SK-N-SH (cell line): ENCODE results near the gene ZNF148.

Source experiments
- EP300 ChIP-seq, 2 experiments: IDR thresholded peaks; 2 replicates each; pipeline versions ENCODE4 v1.4.0 to v1.6.1; 2012; ENCODE audit warnings: borderline replicate concordance in 1 of 2, low read depth in 1 of 2, low read length in 1 of 2
- FOXM1 ChIP-seq: IDR thresholded peaks from 2 replicates; pipeline ENCODE4 v1.4.0; 2012; ENCODE audit warnings: low read depth, mild to moderate bottlenecking
- POLR2AphosphoS5 ChIP-seq: IDR thresholded peaks from 2 replicates; pipeline ENCODE4 v1.6.1; 2012; ENCODE audit warnings: low read depth, low read length
- ZBTB33 ChIP-seq: IDR thresholded peaks from 2 replicates; pipeline ENCODE4 v1.4.0; 2012; ENCODE audit warnings: low read depth, borderline replicate concordance
- TF ChIP-seq, protein P1 (sequence below): fragments of 200-600 bp; sonication (generic); IDR thresholded peaks from 2 replicates; pipeline ENCODE4 v1.6.1; 2017; ENCODE audit warnings: antibody characterized with exemption, mild to moderate bottlenecking, moderate library complexity

DNA sequence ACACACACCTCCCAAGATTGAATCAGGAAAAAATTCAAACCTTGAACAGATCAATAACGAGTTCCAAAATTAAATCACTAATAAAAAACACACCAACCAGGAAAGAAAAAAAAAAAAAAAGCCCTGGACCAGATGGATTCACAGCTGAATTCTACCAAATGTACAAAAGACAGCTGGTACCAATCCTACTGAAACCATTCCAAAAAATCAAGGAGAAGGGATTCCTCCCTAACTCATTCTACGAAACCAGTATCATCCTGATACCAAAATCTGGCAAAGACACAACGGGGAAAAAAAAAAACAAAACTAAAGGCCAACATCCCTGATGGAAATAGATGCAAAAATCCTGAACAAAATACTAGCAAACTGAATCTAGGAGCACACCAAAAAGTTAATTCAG, 108.2 kb downstream of the ZNF148 start:
- TF ChIP-seq, protein P1, sequence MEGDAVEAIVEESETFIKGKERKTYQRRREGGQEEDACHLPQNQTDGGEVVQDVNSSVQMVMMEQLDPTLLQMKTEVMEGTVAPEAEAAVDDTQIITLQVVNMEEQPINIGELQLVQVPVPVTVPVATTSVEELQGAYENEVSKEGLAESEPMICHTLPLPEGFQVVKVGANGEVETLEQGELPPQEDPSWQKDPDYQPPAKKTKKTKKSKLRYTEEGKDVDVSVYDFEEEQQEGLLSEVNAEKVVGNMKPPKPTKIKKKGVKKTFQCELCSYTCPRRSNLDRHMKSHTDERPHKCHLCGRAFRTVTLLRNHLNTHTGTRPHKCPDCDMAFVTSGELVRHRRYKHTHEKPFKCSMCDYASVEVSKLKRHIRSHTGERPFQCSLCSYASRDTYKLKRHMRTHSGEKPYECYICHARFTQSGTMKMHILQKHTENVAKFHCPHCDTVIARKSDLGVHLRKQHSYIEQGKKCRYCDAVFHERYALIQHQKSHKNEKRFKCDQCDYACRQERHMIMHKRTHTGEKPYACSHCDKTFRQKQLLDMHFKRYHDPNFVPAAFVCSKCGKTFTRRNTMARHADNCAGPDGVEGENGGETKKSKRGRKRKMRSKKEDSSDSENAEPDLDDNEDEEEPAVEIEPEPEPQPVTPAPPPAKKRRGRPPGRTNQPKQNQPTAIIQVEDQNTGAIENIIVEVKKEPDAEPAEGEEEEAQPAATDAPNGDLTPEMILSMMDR, result no peak
- TF ChIP-seq EP300 (IDR thresholded peaks at IDR 0.05; ENCODE audit: borderline replicate concordance in 1 of 2, low read depth in 1 of 2, low read length in 1 of 2) (no peak), POLR2AphosphoS5 (no peak), ZBTB33 (no peak), FOXM1 (no peak)
